Measurements from ENCODE around the gene TCAIM.

TCAIM gene

GRCh38 chr3:44363591-44363990, 25.0 kb downstream of the TCAIM start:
- H3K4me3 ChIP-seq (ENCODE audit: low read depth in 1 of 2, low read length in 2 of 2): no peak overlapping the region
- no peak overlapping the region for H3K9ac ChIP-seq (ENCODE audit: low read depth, low read length)
- no peak overlapping the region for H2AFZ ChIP-seq (ENCODE audit: low read depth, low read length)
- no peaks in the 10 kb centered on the region for H3K79me2 ChIP-seq (ENCODE audit: insufficient read depth, low read length)
- H3K27ac ChIP-seq (ENCODE audit: low read length): no peak overlapping the region
- DNase-seq (no peak), ATAC-seq (ENCODE audit: insufficient read depth, low read depth) (no peak)
- H3K36me3 ChIP-seq (ENCODE audit: insufficient read depth, low read length): peaks cover 6% of the 10 kb centered on the region; the same call in 1 of the 2 replicates
- no peaks in the 10 kb centered on the region for H4K20me1 ChIP-seq (ENCODE audit: insufficient read depth, low read length)
- TF ChIP-seq CTCF (IDR thresholded peaks at IDR 0.05; ENCODE audit: borderline replicate concordance, extremely low read depth, low read length, poor library complexity, severe bottlenecking): no peak
- TF ChIP-seq EZH2 (IDR thresholded peaks at IDR 0.05; ENCODE audit: borderline replicate concordance, low read depth, low read length, severe bottlenecking): no peak
- H3K4me2 ChIP-seq (ENCODE audit: insufficient read depth, low read length): no peak overlapping the region
- no peaks in the 10 kb centered on the region for H3K9me3 ChIP-seq (ENCODE audit: insufficient read depth, low read length, severe bottlenecking)
- no peaks in the 10 kb centered on the region for H3K4me1 ChIP-seq (ENCODE audit: insufficient read depth, low read length)
- H3K27me3 ChIP-seq (ENCODE audit: insufficient read depth, low read length, poor library complexity): no peaks in the 10 kb centered on the region

- H2AFZ ChIP-seq (ENCODE audit: low read depth, low read length): no peak overlapping the region
- TF ChIP-seq CTCF (IDR thresholded peaks at IDR 0.05; ENCODE audit: borderline replicate concordance, extremely low read depth, low read length, poor library complexity, severe bottlenecking) (no peak), EZH2 (IDR thresholded peaks at IDR 0.05; ENCODE audit: borderline replicate concordance, low read depth, low read length, severe bottlenecking) (no peak)
- no peaks in the 10 kb centered on the region for H3K9me3 ChIP-seq (ENCODE audit: insufficient read depth, low read length, severe bottlenecking)
- no peak overlapping the region for H3K4me3 ChIP-seq (ENCODE audit: low read depth in 1 of 2, low read length in 2 of 2)
- no peaks in the 10 kb centered on the region for H3K27me3 ChIP-seq (ENCODE audit: insufficient read depth, low read length, poor library complexity)
- no peaks in the 10 kb centered on the region for H3K79me2 ChIP-seq (ENCODE audit: insufficient read depth, low read length)
- H3K4me2 ChIP-seq (ENCODE audit: insufficient read depth, low read length): no peak overlapping the region
- no peaks in the 10 kb centered on the region for H3K4me1 ChIP-seq (ENCODE audit: insufficient read depth, low read length)
- ATAC-seq (ENCODE audit: insufficient read depth, low read depth): no peak
- no peaks in the 10 kb centered on the region for H4K20me1 ChIP-seq (ENCODE audit: insufficient read depth, low read length)
- no peaks in the 10 kb centered on the region; the same call in 1 of the 2 replicates for H3K36me3 ChIP-seq (ENCODE audit: insufficient read depth, low read length)
- H3K9ac ChIP-seq (ENCODE audit: low read depth, low read length): no peak overlapping the region
- no peak overlapping the region for H3K27ac ChIP-seq (ENCODE audit: low read length)
- DNase-seq: no peak
These were observed 27.4 kb downstream of the TCAIM start for GRCh38 chr3:44365952-44366351.

- Histone ChIP-seq H3K4me2 (ENCODE audit: insufficient read depth, low read length) (no peak overlapping the region), H3K27me3 (ENCODE audit: insufficient read depth, low read length, poor library complexity) (no peaks in the 10 kb centered on the region), H3K79me2 (ENCODE audit: insufficient read depth, low read length) (no peaks in the 10 kb centered on the region), H2AFZ (ENCODE audit: low read depth, low read length) (no peak overlapping the region), H3K9me3 (ENCODE audit: insufficient read depth, low read length, severe bottlenecking) (no peaks in the 10 kb centered on the region), H3K4me3 (ENCODE audit: low read depth in 1 of 2, low read length in 2 of 2) (no peak overlapping the region), H3K27ac (ENCODE audit: low read length) (no peak overlapping the region), H4K20me1 (ENCODE audit: insufficient read depth, low read length) (no peaks in the 10 kb centered on the region), H3K9ac (ENCODE audit: low read depth, low read length) (no peak overlapping the region), H3K4me1 (ENCODE audit: insufficient read depth, low read length) (no peaks in the 10 kb centered on the region), H3K36me3 (ENCODE audit: insufficient read depth, low read length) (no peaks in the 10 kb centered on the region)
- DNase-seq: no peak
- ATAC-seq (ENCODE audit: insufficient read depth, low read depth): no peak
- TF ChIP-seq CTCF (IDR thresholded peaks at IDR 0.05; ENCODE audit: borderline replicate concordance, extremely low read depth, low read length, poor library complexity, severe bottlenecking) (no peak), EZH2 (IDR thresholded peaks at IDR 0.05; ENCODE audit: borderline replicate concordance, low read depth, low read length, severe bottlenecking) (no peak)
These were observed 36.9 kb downstream of the TCAIM start for GRCh38 chr3:44375450-44375849.

- H4K20me1 ChIP-seq (ENCODE audit: insufficient read depth, low read length): no peaks in the 10 kb centered on the region
- no peaks in the 10 kb centered on the region for H3K79me2 ChIP-seq (ENCODE audit: insufficient read depth, low read length)
- peaks cover 4% of the 10 kb centered on the region; the same call in 1 of the 2 replicates for H3K36me3 ChIP-seq (ENCODE audit: insufficient read depth, low read length)
- no peak overlapping the region for H3K9ac ChIP-seq (ENCODE audit: low read depth, low read length)
- no peak overlapping the region for H2AFZ ChIP-seq (ENCODE audit: low read depth, low read length)
- DNase-seq: no peak
- H3K4me2 ChIP-seq (ENCODE audit: insufficient read depth, low read length): no peak overlapping the region
- ATAC-seq (ENCODE audit: insufficient read depth, low read depth): no peak
- H3K27ac ChIP-seq (ENCODE audit: low read length): no peak overlapping the region
- peaks cover 22% of the 10 kb centered on the region for H3K9me3 ChIP-seq (ENCODE audit: insufficient read depth, low read length, severe bottlenecking)
- H3K27me3 ChIP-seq (ENCODE audit: insufficient read depth, low read length, poor library complexity): no peaks in the 10 kb centered on the region
- no peak overlapping the region for H3K4me3 ChIP-seq (ENCODE audit: low read depth in 1 of 2, low read length in 2 of 2)
- TF ChIP-seq EZH2 (IDR thresholded peaks at IDR 0.05; ENCODE audit: borderline replicate concordance, low read depth, low read length, severe bottlenecking) (no peak), CTCF (IDR thresholded peaks at IDR 0.05; ENCODE audit: borderline replicate concordance, extremely low read depth, low read length, poor library complexity, severe bottlenecking) (no peak)
- no peaks in the 10 kb centered on the region for H3K4me1 ChIP-seq (ENCODE audit: insufficient read depth, low read length)
These were observed 48.8 kb downstream of the TCAIM start for GRCh38 chr3:44387404-44387803.
